H1 (cell line): Measurements from ENCODE around the gene DPPA4. TPM values are rescaled to one million over a fixed set of nuclear protein-coding genes. Genes with fewer than 3 reads are reported as not detected.

ENCODE experiments used
- CTCF ChIA-PET: fragments of 300-600 bp; sonication (Branson Sonifier 250); formaldehyde crosslinking; loops from one replicate; lab custom pipeline; 2021; ENCODE audit not compliant: partially characterized antibody; lab: Charles Lee
- POLR2A ChIA-PET: fragments of 300-600 bp; sonication (Branson Sonifier 250); formaldehyde crosslinking; loops from one replicate; lab custom pipeline; 2021; ENCODE audit warnings: inconsistent platforms; ENCODE audit not compliant: partially characterized antibody; lab: Charles Lee
- DNase-seq, 2 experiments: peaks; one replicate each; pipeline versions ENCODE4 v3.0.0 to v3.0.0-alpha.2; 2010 to 2022; ENCODE audit warnings: low spot score in 2 of 2, low read depth in 1 of 2, mixed read lengths in 1 of 2
- FAIRE-seq: peaks from 2 replicates; lab custom pipeline; 2011; peaks lifted over from hg19 to GRCh38; lab: Jason Lieb, UNC
- H2AFZ ChIP-seq: 2 replicates; pipeline ENCODE4 v1.8.1; 2012; ENCODE audit warnings: low read length, inconsistent platforms
- H2AK5ac ChIP-seq: 2 replicates; pipeline ENCODE4 v1.6.1; 2013; ENCODE audit warnings: low read depth, low read length
- H2BK120ac ChIP-seq: replicated peaks from 2 replicates; pipeline ENCODE3; 2013; ENCODE audit warnings: low read depth, low read length, inconsistent platforms
- H2BK12ac ChIP-seq: 2 replicates; pipeline ENCODE4 v1.6.1; 2013; ENCODE audit warnings: low read depth, low read length
- H2BK15ac ChIP-seq: 2 replicates; pipeline ENCODE4 v1.6.1; 2013; ENCODE audit warnings: low read length
- H2BK20ac ChIP-seq: 2 replicates; pipeline ENCODE4 v1.6.1; 2013; ENCODE audit warnings: low read length
- H2BK5ac ChIP-seq: 2 replicates; pipeline ENCODE4 v1.6.1; 2013; ENCODE audit warnings: low read depth, low read length
- H3K14ac ChIP-seq: 2 replicates; pipeline ENCODE4 v1.6.1; 2013; ENCODE audit warnings: inconsistent platforms; ENCODE audit not compliant: insufficient read length
- H3K18ac ChIP-seq: 2 replicates; pipeline ENCODE4 v1.6.1; 2013; ENCODE audit warnings: low read length; ENCODE audit errors: extremely low read depth
- H3K23ac ChIP-seq: 2 replicates; pipeline ENCODE4 v1.6.1; 2013; ENCODE audit warnings: inconsistent platforms; ENCODE audit not compliant: insufficient read length
- H3K23me2 ChIP-seq: 2 replicates; pipeline ENCODE4 v1.6.1; 2013; ENCODE audit warnings: low read depth, low read length
- H3K27ac ChIP-seq: 2 replicates; pipeline ENCODE4 v1.6.1; 2011; ENCODE audit warnings: low read depth, low read length, inconsistent platforms
- H3K27me3 ChIP-seq, 4 experiments: replicated peaks in 1 of 4; 1 replicate in 1 of 4; 2 replicates in 3 of 4; pipeline versions ENCODE4 v1.6.1 to v1.8.1; 2011 to 2013; ENCODE audit warnings: low read length in 3 of 4, mild to moderate bottlenecking in 3 of 4, inconsistent platforms in 2 of 4, mixed read lengths in 2 of 4, moderate library complexity in 1 of 4; ENCODE audit not compliant: control insufficient read depth in 3 of 4, insufficient read depth in 3 of 4; ENCODE audit errors: extremely low read depth in 1 of 4
- H3K36me3 ChIP-seq, 4 experiments: 2 replicates each; pipeline versions ENCODE4 v1.6.1 to v1.8.1; 2011 to 2013; ENCODE audit warnings: mild to moderate bottlenecking in 4 of 4, low read length in 3 of 4, moderate library complexity in 2 of 4, control low read depth in 1 of 4, inconsistent platforms in 1 of 4; ENCODE audit not compliant: insufficient read depth in 4 of 4, control insufficient read depth in 2 of 4
- H3K4ac ChIP-seq: replicated peaks from 2 replicates; pipeline ENCODE3; 2013; ENCODE audit warnings: low read length, low read depth, mixed read lengths, inconsistent platforms; ENCODE audit not compliant: insufficient read length
- H3K4me1 ChIP-seq, 4 experiments: replicated peaks in 1 of 4; 1 replicate in 1 of 4; 2 replicates in 3 of 4; pipeline versions ENCODE4 v1.6.1 to v1.8.1; 2011 to 2013; ENCODE audit warnings: low read length in 3 of 4, inconsistent platforms in 2 of 4, mixed read lengths in 1 of 4; ENCODE audit not compliant: insufficient read depth in 4 of 4, control insufficient read depth in 3 of 4
- H3K4me2 ChIP-seq, 2 experiments: 2 replicates each; pipeline versions ENCODE4 v1.6.1 to v1.8.1; 2011 to 2013; ENCODE audit warnings: low read depth in 2 of 2, low read length in 2 of 2, control low read depth in 1 of 2, inconsistent platforms in 1 of 2, mild to moderate bottlenecking in 1 of 2; ENCODE audit not compliant: insufficient read depth in 1 of 2
- H3K4me3 ChIP-seq, 4 experiments: fragments of 200-600, 300-600 bp in 1 of 4; sonication (generic), shearing (Covaris generic), sonication (Bioruptor Twin) in 1 of 4; 2 replicates each; pipeline versions ENCODE4 v1.5.1 to v1.8.1; 2011 to 2016; ENCODE audit warnings: low read length in 4 of 4, low read depth in 3 of 4, control low read depth in 2 of 4, inconsistent platforms in 2 of 4, mild to moderate bottlenecking in 2 of 4, mixed read lengths in 1 of 4, moderate library complexity in 1 of 4; ENCODE audit not compliant: insufficient read depth in 2 of 4; ENCODE audit errors: extremely low read depth in 1 of 4
- H3K56ac ChIP-seq: replicated peaks from 2 replicates; pipeline ENCODE3; 2013; ENCODE audit warnings: low read depth, mild to moderate bottlenecking, mixed read lengths, low read length, inconsistent platforms; ENCODE audit not compliant: insufficient read length
- H3K79me1 ChIP-seq: 2 replicates; pipeline ENCODE4 v1.6.1; 2013; ENCODE audit warnings: low read depth, low read length, control low read depth
- H3K79me2 ChIP-seq, 2 experiments: 2 replicates each; pipeline versions ENCODE4 v1.6.1 to v1.8.1; 2012 to 2013; ENCODE audit warnings: low read length in 2 of 2, mild to moderate bottlenecking in 2 of 2, inconsistent platforms in 1 of 2; ENCODE audit not compliant: insufficient read depth in 2 of 2, control insufficient read depth in 1 of 2
- H3K9ac ChIP-seq, 4 experiments: replicated peaks in 1 of 4; 1 replicate in 1 of 4; 2 replicates in 3 of 4; pipeline versions ENCODE4 v1.6.1 to v1.8.1; 2011 to 2013; ENCODE audit warnings: low read depth in 3 of 4, low read length in 3 of 4, control low read depth in 2 of 4, mild to moderate bottlenecking in 2 of 4, moderate library complexity in 2 of 4, inconsistent platforms in 1 of 4; ENCODE audit errors: extremely low read depth in 1 of 4
- H3K9me3 ChIP-seq, 2 experiments: 2 replicates each; pipeline versions ENCODE4 v1.6.1 to v1.8.1; 2012 to 2013; ENCODE audit warnings: mild to moderate bottlenecking in 2 of 2, moderate library complexity in 2 of 2, control low read depth in 1 of 2, inconsistent platforms in 1 of 2, low read depth in 1 of 2, low read length in 1 of 2, mixed read lengths in 1 of 2; ENCODE audit not compliant: insufficient read depth in 2 of 2
- H4K20me1 ChIP-seq, 2 experiments: replicated peaks in 1 of 2; 2 replicates each; pipeline versions ENCODE3 to v1.8.1; 2011 to 2013; ENCODE audit warnings: inconsistent platforms in 2 of 2, low read length in 2 of 2, mild to moderate bottlenecking in 1 of 2; ENCODE audit not compliant: insufficient read depth in 2 of 2, control insufficient read depth in 1 of 2
- H4K5ac ChIP-seq: 2 replicates; pipeline ENCODE4 v1.6.1; 2013; ENCODE audit warnings: low read length, low read depth, mixed read lengths, inconsistent platforms; ENCODE audit not compliant: insufficient read length
- H4K8ac ChIP-seq: 2 replicates; pipeline ENCODE4 v1.8.0; 2013; ENCODE audit warnings: mild to moderate bottlenecking, moderate library complexity, low read length, inconsistent platforms; ENCODE audit not compliant: insufficient read depth; ENCODE audit errors: extremely low read depth
- H4K91ac ChIP-seq: replicated peaks from 2 replicates; pipeline ENCODE3; 2013; ENCODE audit warnings: low read length, mixed read lengths, inconsistent platforms; ENCODE audit not compliant: insufficient read length
- EP300 ChIP-seq, 2 experiments: IDR thresholded peaks; 1 replicate in 1 of 2; 2 replicates in 1 of 2; pipeline ENCODE4 v1.6.1; 2011 to 2012; ENCODE audit warnings: low read depth in 2 of 2, low read length in 2 of 2, mild to moderate bottlenecking in 2 of 2, borderline replicate concordance in 1 of 2, inconsistent platforms in 1 of 2, moderate library complexity in 1 of 2
- HDAC2 ChIP-seq, 2 experiments: fragments of 300-600 bp in 1 of 2; sonication (generic) in 1 of 2; IDR thresholded peaks; 2 replicates each; pipeline ENCODE4 v1.6.1; 2011 to 2012; ENCODE audit warnings: low read depth in 2 of 2, low read length in 2 of 2, mild to moderate bottlenecking in 2 of 2, moderate library complexity in 2 of 2, borderline replicate concordance in 1 of 2, inconsistent platforms in 1 of 2
- HDAC6 ChIP-seq: IDR thresholded peaks from one replicate; pipeline ENCODE4 v1.7.1; 2012; ENCODE audit warnings: low read depth, mild to moderate bottlenecking, inconsistent platforms, low read length, moderate library complexity
- NANOG ChIP-seq: IDR thresholded peaks from 2 replicates; pipeline ENCODE4 v1.6.1; 2011; ENCODE audit warnings: low read length, low read depth, mild to moderate bottlenecking, inconsistent platforms; ENCODE audit not compliant: insufficient read depth, poor library complexity, severe bottlenecking
- PHF8 ChIP-seq: fragments of 200-600 bp; sonication (generic); conservative IDR thresholded peaks from 2 replicates; pipeline ENCODE4 v1.7.1; 2012; ENCODE audit warnings: low read depth, mild to moderate bottlenecking, inconsistent platforms, low read length, moderate library complexity
- POLR2A ChIP-seq, 2 experiments: IDR thresholded peaks; 1 replicate in 1 of 2; 2 replicates in 1 of 2; pipeline ENCODE4 v1.6.1; 2011; ENCODE audit warnings: low read depth in 2 of 2, low read length in 2 of 2, mild to moderate bottlenecking in 2 of 2; ENCODE audit errors: control extremely low read depth in 1 of 2
- POLR2AphosphoS5 ChIP-seq: IDR thresholded peaks from 2 replicates; pipeline ENCODE4 v1.6.1; 2011; ENCODE audit warnings: low read depth, low read length
- TBP ChIP-seq: IDR thresholded peaks from 2 replicates; pipeline ENCODE4 v1.6.1; 2011; ENCODE audit warnings: low read depth, low read length, improper control_type of control experiment
- WGBS, 2 experiments: shearing (Covaris generic) in 1 of 2; methylation state at CpG; one replicate each; pipeline versions ENCODE4 v1.1.6 to v1.1.7; 2013 to 2015; ENCODE audit warnings: low lambda C conversion rate in 2 of 2, mixed read lengths in 2 of 2, inconsistent platforms in 1 of 2, low coverage in 1 of 2, missing lambda C conversion rate in 1 of 2; ENCODE audit not compliant: insufficient replicate concordance in 2 of 2, insufficient coverage in 1 of 2, insufficient read length in 1 of 2; ENCODE audit errors: extremely low coverage in 1 of 2, missing lambda C conversion rate in 1 of 2; 5-methylcytosine and 5-hydroxymethylcytosine counted together
- long read RNA-seq, 2 experiments: library from RNA in 1 of 2; library from capped mRNA in 1 of 2; stranded (forward); transcript quantifications; one replicate each; pipeline ENCODE4 v2.0.0, GENCODE V29; 2021; ENCODE audit warnings: inconsistent platforms in 1 of 2
- polyA minus RNA-seq, 3 experiments: library from RNA; depleted of rRNA, polyadenylated mRNA; stranded (reverse); fragments of >200 nt; gene quantifications; 1 replicate in 2 of 3; 2 replicates in 1 of 3; pipeline ENCODE4 v1.2.3, GENCODE V29; 2011
- polyA plus RNA-seq, 7 experiments: library from polyadenylated mRNA; depleted of rRNA in 3 of 7; stranded (reverse) in 5 of 7; unstranded in 2 of 7; fragments of >200 nt in 5 of 7; fragments of 200-250 nt in 2 of 7; gene quantifications; 1 replicate in 5 of 7; 2 replicates in 1 of 7; 4 replicates in 1 of 7; pipeline versions ENCODE4 v1.2.1 to v1.2.3, GENCODE V29; 2011 to 2013; ENCODE audit warnings: missing spikeins in 2 of 7, mixed read lengths in 2 of 7
- total RNA-seq: library from RNA; stranded (reverse); fragmentation: NEBNext Ultra II Directional; extraction: Animal tissue kit (Norgen Biotek cat#: 25700); gene quantifications from 2 replicates; pipeline ENCODE4 v1.2.1, GENCODE V29; 2021

The DPPA4 gene
- 734 and 772 TPM in 2 replicates for total RNA-seq
- polyA plus RNA-seq (2011; rRNA removed) = 395 and 424 TPM in 2 replicates
- 570 TPM for polyA plus RNA-seq (2011; cell fraction: cytosol; rRNA removed)
- polyA plus RNA-seq (2011; cell fraction: nucleus; rRNA removed) = 417 TPM
- polyA plus RNA-seq (2012, experiment 1 of 2) = 440 to 532 TPM (median 500 TPM) in 4 replicates
- polyA plus RNA-seq (2012, experiment 2 of 2) = 198 TPM
- 670 TPM for polyA plus RNA-seq (2013, experiment 1 of 2)
- 615 TPM for polyA plus RNA-seq (2013, experiment 2 of 2)
- 312 and 343 TPM in 2 replicates for polyA minus RNA-seq (2011; rRNA and poly(A)+ RNA removed)
- 341 TPM for polyA minus RNA-seq (2011; cell fraction: cytosol; rRNA and poly(A)+ RNA removed)
- 317 TPM for polyA minus RNA-seq (2011; cell fraction: nucleus; rRNA and poly(A)+ RNA removed)
- long read RNA-seq, experiment 1, transcript DPPA4-201 (7 exons, 2,817 nt) = major isoform, 146 of 676 reads
- long read RNA-seq, experiment 1, transcript DPPA4-203 (2 exons, 3,043 nt) = minor isoform, 47 of 676 reads
- long read RNA-seq, experiment 1, transcript DPPA4-202 (6 exons, 1,087 nt) = minor isoform, 5 of 676 reads
- long read RNA-seq, experiment 1, partial matches to known transcripts = 197 of 676 reads
- long read RNA-seq, experiment 1, other reads (novel, unspliced or antisense) = 277 of 676 reads
- long read RNA-seq, experiment 2, transcript DPPA4-201 (7 exons, 2,817 nt) = major isoform, 503 of 661 reads
- long read RNA-seq, experiment 2, transcript DPPA4-203 (2 exons, 3,043 nt) = minor isoform, 12 of 661 reads
- long read RNA-seq, experiment 2, transcript DPPA4-202 (6 exons, 1,087 nt) = minor isoform, 7 of 661 reads
- long read RNA-seq, experiment 2, partial matches to known transcripts = 14 of 661 reads
- long read RNA-seq, experiment 2, other reads (novel, unspliced or antisense) = 124 of 661 reads

DNA sequence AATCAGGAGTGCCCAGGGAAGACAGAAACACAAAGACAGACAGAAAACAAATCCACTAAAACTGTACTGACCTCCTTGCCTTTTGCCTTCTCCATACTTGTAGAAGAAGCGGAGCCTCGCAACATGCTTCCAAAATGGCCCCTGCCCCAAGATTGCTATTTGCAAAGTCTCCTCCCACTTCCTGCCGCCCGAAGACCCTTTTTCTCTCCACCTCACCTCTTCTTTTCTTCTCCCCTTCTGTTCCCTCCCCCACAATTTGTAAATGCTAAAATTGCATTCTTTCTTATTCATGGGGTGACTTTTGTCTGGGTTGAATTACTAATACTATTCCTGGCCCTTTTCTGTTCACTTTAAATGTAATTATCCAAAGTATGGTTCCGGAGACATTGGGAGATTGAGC lies at the start of gene DPPA4:
TSS of gene DPPA4 (minus strand) at position 154 of the 400 bp plus-strand sequence. CDS start at position 125, 29 bp downstream.
- H3K4me2 ChIP-seq = peak within 1 kb of the TSS; percentile 88 to 100
- peaks cover 51 to 88% of the 10 kb centered on the region in 2 experiments for H3K79me2 ChIP-seq
- H3K56ac ChIP-seq = peak within 1 kb of the TSS; percentile 95
- peaks cover 3 to 16% (median 11%) of the 10 kb centered on the region in 4 experiments for H3K4me1 ChIP-seq
- H3K27ac ChIP-seq = peak within 1 kb of the TSS; percentile 67
- H2BK15ac ChIP-seq = no peak within 1 kb of the TSS
- H3K23ac ChIP-seq = no peak within 1 kb of the TSS
- H2BK12ac ChIP-seq = peak within 1 kb of the TSS; percentile 50; the same call in 1 of the 2 replicates
- peak within 1 kb of the TSS; percentile 95 to 100 (median 96) for H3K4me3 ChIP-seq
- peak within 1 kb of the TSS; percentile 43; the same call in 1 of the 2 replicates for H2AK5ac ChIP-seq
- H2BK120ac ChIP-seq = peak within 1 kb of the TSS; percentile 79
- peak within 1 kb of the TSS; percentile 81 for H3K4ac ChIP-seq
- H3K27me3 ChIP-seq = no peaks in the 10 kb centered on the region
- H4K20me1 ChIP-seq = peaks cover 17 to 24% of the 10 kb centered on the region in 2 experiments
- H2BK20ac ChIP-seq = no peak within 1 kb of the TSS
- peaks cover 18% of the 10 kb centered on the region for H3K23me2 ChIP-seq
- no peak within 1 kb of the TSS for H2AFZ ChIP-seq
- peak; percentile 99 for FAIRE-seq
- peaks cover 16 to 51% (median 30%) of the 10 kb centered on the region in 4 experiments for H3K36me3 ChIP-seq
- H3K14ac ChIP-seq = peak within 1 kb of the TSS; percentile 92
- no peak for DNase-seq
- H3K79me1 ChIP-seq = no peaks in the 10 kb centered on the region; the same call in 1 of the 2 replicates
- peak within 1 kb of the TSS; percentile 15; the same call in 1 of the 2 replicates for H4K8ac ChIP-seq
- CTCF ChIA-PET = interaction anchor here (0.8 to 1.0 kb wide), 2 partner anchors 16 to 27 kb away, joined by 3 read pairs; no protein-coding TSS in a partner anchor
- H3K9me3 ChIP-seq = no peaks in the 10 kb centered on the region
- 0% methylated on average over 5 of the region's 5 CpGs; no CpG with 5 or more reads in 1 of the 2 experiments for WGBS, 2 experiments
- peak within 1 kb of the TSS; percentile 85 to 99 (median 92) for H3K9ac ChIP-seq
- H4K5ac ChIP-seq = peak within 1 kb of the TSS; percentile 93
- H4K91ac ChIP-seq = peak within 1 kb of the TSS; percentile 95
- H2BK5ac ChIP-seq = peak within 1 kb of the TSS; percentile 97
- peak within 1 kb of the TSS; percentile 98 for H3K18ac ChIP-seq
- POLR2A ChIA-PET = interaction anchor here (0.7 to 37.7 kb wide), 14 partner anchors 4 to 1730 kb away, joined by 3 to 681 read pairs (median 4); partner anchors contain the start of genes DPPA2 and DPPA4
- no peak for TF ChIP-seq PHF8
- peak in 1 of 2 experiments; percentile 23; a peak in 1 of 3 replicates for TF ChIP-seq EP300 (IDR thresholded peaks at IDR 0.05; ENCODE audit: borderline replicate concordance in 1 of 2, low read depth in 2 of 2, low read length in 2 of 2)
- TF ChIP-seq TBP = peak; percentile 89
- TF ChIP-seq HDAC2 (IDR thresholded peaks at IDR 0.05; ENCODE audit: borderline replicate concordance in 1 of 2, low read depth in 2 of 2, low read length in 2 of 2) = peak; percentile 40 to 69; a peak in 1 of 4 replicates
- TF ChIP-seq NANOG = no peak
- TF ChIP-seq POLR2A (IDR thresholded peaks at IDR 0.05; ENCODE audit: control extremely low read depth in 1 of 2, low read depth in 2 of 2, low read length in 2 of 2) = peak; percentile 86 to 96
- TF ChIP-seq POLR2AphosphoS5 = peak; percentile 94
- no peak for TF ChIP-seq HDAC6
